ENCODE data around the gene ANKRD42.
A peak's percentile ranks its signal among the peaks of the same experiment; 100 is the strongest.

ANKRD42 gene

DNA sequence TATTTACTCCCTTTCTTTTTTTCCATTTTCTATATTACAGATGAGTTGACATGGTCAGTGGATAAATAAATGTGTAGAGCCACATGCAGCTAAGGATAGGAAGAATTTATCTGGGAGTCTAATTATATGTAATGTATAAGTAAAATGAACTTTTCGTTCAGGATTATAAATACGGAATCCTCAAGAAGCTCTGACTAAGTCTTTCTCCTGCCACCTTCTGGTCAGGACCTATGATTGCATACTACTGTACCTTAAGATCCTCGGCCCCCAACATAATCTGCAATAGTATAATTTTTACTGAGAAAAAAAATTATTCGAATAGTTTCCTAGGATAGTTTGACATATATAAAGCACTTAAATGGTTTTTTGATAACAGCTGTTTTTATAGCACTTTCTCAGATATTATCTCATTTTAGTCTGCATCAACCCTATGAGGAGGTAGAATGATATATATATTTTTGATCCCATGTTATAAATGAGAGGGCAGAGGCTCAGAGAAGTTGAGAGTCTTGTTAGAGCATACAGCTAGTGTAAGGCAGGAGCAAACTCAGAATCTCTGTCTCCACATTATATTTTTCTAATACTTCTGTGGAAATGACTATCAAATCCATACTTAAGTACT is 56.6 kb downstream of the ANKRD42 start:
- H3K4me3 ChIP-seq (ENCODE audit: low read depth, low read length) = no peak overlapping the region
- H3K27ac ChIP-seq (ENCODE audit: extremely low read depth, low read depth, low read length) = no peak overlapping the region
- no peaks in the 10 kb centered on the region for H3K4me1 ChIP-seq (ENCODE audit: control insufficient read depth, insufficient read depth, low read length)
- ChIA-PET POLR2A (interaction anchor here (0.6 to 1.0 kb wide), 2 partner anchors 83 to 350 kb away, joined by 3 read pairs; partner anchors contain the start of gene PRCP), CTCF (interaction anchor here (0.5 to 3.8 kb wide), 48 partner anchors 8 to 566 kb away, joined by 3 to 34 read pairs (median 4); partner anchors contain the start of gene FAM181B)
- peaks cover 0 to 4% of the 10 kb centered on the region in 2 experiments; a peak in 1 of 3 replicates for H3K36me3 ChIP-seq (ENCODE audit: control insufficient read depth in 2 of 2, insufficient read depth in 1 of 2, low read length in 2 of 2)
- no peak for TF ChIP-seq ZNF426 (tag by site-specific recombination; IDR thresholded peaks at IDR 0.05)
- peak; percentile 48 for TF ChIP-seq ZNF654 (tag by site-specific recombination; IDR thresholded peaks at IDR 0.05; ENCODE audit: low read depth)
- no peaks in the 10 kb centered on the region for H3K9me3 ChIP-seq (ENCODE audit: control insufficient read depth, insufficient read depth, low read depth, low read length)

DNA sequence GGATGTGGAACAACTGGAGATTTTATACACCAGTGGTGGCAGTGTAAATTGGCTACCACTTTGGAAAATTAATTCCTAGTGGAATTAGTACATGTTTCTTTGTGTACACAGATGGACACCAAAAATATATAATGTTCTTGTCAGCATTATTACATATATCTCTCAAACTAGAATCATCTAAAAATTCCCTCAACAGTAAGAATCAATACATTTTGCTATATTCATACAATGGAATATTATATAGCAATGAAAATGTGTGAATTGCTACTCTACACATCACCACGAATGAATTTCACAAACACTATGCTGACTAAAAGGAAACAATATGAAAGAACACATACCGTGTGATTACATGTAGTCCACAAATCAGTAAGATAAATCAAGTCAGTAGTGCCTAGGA is 58.8 kb downstream of the ANKRD42 start:
- Histone ChIP-seq H3K27ac (ENCODE audit: extremely low read depth, low read depth, low read length) (no peak overlapping the region), H3K4me3 (ENCODE audit: low read depth, low read length) (no peak overlapping the region), H3K9me3 (ENCODE audit: control insufficient read depth, insufficient read depth, low read depth, low read length) (no peaks in the 10 kb centered on the region), H3K4me1 (ENCODE audit: control insufficient read depth, insufficient read depth, low read length) (no peaks in the 10 kb centered on the region), H3K36me3 (ENCODE audit: control insufficient read depth in 2 of 2, insufficient read depth in 1 of 2, low read length in 2 of 2) (peaks cover 0 to 8% of the 10 kb centered on the region in 2 experiments; a peak in 1 of 3 replicates)
- ChIA-PET CTCF (interaction anchor here (0.6 kb wide), 2 partner anchors 14 to 1020 kb away, joined by 3 read pairs; no protein-coding TSS in a partner anchor), POLR2A (no interaction called here)
- TF ChIP-seq ZNF146 (tag by site-specific recombination; IDR thresholded peaks at IDR 0.05) = peak; percentile 68; the same call in 1 of the 2 replicates
- TF ChIP-seq, protein P1, sequence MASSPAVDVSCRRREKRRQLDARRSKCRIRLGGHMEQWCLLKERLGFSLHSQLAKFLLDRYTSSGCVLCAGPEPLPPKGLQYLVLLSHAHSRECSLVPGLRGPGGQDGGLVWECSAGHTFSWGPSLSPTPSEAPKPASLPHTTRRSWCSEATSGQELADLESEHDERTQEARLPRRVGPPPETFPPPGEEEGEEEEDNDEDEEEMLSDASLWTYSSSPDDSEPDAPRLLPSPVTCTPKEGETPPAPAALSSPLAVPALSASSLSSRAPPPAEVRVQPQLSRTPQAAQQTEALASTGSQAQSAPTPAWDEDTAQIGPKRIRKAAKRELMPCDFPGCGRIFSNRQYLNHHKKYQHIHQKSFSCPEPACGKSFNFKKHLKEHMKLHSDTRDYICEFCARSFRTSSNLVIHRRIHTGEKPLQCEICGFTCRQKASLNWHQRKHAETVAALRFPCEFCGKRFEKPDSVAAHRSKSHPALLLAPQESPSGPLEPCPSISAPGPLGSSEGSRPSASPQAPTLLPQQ (tag by site-specific recombination; IDR thresholded peaks at IDR 0.05) = no peak
- no peak for TF ChIP-seq ZNF548 (tag by site-specific recombination; IDR thresholded peaks at IDR 0.05)
- no peak for TF ChIP-seq ZNF664 (tag by site-specific recombination; IDR thresholded peaks at IDR 0.05)
- TF ChIP-seq ZNF184 (tag by site-specific recombination; IDR thresholded peaks at IDR 0.05) = no peak

DNA sequence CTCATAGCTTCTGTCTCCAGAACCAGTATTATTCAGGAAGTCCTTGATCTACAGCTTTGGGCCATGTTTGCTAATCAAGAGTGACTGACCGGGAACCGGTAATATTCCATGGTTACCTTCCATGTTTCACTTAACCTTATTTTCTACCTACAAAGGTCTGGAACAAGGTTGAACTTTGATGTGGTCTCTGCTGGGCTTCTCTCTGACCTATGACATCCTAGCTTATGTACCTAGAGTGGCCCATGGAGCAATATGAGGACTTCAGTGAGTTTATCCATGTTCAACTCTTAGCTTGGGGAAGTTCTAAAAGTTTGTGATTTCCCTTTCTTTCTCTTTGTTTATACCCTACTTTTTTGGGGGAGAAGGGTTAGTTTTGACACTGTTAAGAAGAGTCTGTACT is 59.4 kb downstream of the ANKRD42 start:
- CTCF ChIA-PET = interaction anchor here (0.6 kb wide), 1 partner anchor 15 kb away, joined by 3 read pairs; no protein-coding TSS in a partner anchor
- POLR2A ChIA-PET = no interaction called here
- Histone ChIP-seq H3K4me1 (ENCODE audit: control insufficient read depth, insufficient read depth, low read length) (no peaks in the 10 kb centered on the region), H3K36me3 (ENCODE audit: control insufficient read depth in 2 of 2, insufficient read depth in 1 of 2, low read length in 2 of 2) (peaks cover 0 to 14% of the 10 kb centered on the region in 2 experiments; a peak in 1 of 3 replicates), H3K27ac (ENCODE audit: extremely low read depth, low read depth, low read length) (no peak overlapping the region), H3K4me3 (ENCODE audit: low read depth, low read length) (no peak overlapping the region), H3K9me3 (ENCODE audit: control insufficient read depth, insufficient read depth, low read depth, low read length) (no peaks in the 10 kb centered on the region)
- no peak for TF ChIP-seq ZNF292 (tag by site-specific recombination; IDR thresholded peaks at IDR 0.05; ENCODE audit: borderline replicate concordance, low read depth)
- no peak for TF ChIP-seq ZNF23 (tag by site-specific recombination; IDR thresholded peaks at IDR 0.05; ENCODE audit: borderline replicate concordance)
- no peak for TF ChIP-seq ZFHX2 (tag by site-specific recombination; conservative IDR thresholded peaks at IDR 0.05)
- TF ChIP-seq ZNF37A (tag by site-specific recombination; IDR thresholded peaks at IDR 0.05) = no peak
- no peak for TF ChIP-seq ZNF707 (tag by site-specific recombination; IDR thresholded peaks at IDR 0.05)
- TF ChIP-seq, protein P2, sequence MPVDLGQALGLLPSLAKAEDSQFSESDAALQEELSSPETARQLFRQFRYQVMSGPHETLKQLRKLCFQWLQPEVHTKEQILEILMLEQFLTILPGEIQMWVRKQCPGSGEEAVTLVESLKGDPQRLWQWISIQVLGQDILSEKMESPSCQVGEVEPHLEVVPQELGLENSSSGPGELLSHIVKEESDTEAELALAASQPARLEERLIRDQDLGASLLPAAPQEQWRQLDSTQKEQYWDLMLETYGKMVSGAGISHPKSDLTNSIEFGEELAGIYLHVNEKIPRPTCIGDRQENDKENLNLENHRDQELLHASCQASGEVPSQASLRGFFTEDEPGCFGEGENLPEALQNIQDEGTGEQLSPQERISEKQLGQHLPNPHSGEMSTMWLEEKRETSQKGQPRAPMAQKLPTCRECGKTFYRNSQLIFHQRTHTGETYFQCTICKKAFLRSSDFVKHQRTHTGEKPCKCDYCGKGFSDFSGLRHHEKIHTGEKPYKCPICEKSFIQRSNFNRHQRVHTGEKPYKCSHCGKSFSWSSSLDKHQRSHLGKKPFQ (tag by site-specific recombination; IDR thresholded peaks at IDR 0.05) = no peak
- TF ChIP-seq, protein P3, sequence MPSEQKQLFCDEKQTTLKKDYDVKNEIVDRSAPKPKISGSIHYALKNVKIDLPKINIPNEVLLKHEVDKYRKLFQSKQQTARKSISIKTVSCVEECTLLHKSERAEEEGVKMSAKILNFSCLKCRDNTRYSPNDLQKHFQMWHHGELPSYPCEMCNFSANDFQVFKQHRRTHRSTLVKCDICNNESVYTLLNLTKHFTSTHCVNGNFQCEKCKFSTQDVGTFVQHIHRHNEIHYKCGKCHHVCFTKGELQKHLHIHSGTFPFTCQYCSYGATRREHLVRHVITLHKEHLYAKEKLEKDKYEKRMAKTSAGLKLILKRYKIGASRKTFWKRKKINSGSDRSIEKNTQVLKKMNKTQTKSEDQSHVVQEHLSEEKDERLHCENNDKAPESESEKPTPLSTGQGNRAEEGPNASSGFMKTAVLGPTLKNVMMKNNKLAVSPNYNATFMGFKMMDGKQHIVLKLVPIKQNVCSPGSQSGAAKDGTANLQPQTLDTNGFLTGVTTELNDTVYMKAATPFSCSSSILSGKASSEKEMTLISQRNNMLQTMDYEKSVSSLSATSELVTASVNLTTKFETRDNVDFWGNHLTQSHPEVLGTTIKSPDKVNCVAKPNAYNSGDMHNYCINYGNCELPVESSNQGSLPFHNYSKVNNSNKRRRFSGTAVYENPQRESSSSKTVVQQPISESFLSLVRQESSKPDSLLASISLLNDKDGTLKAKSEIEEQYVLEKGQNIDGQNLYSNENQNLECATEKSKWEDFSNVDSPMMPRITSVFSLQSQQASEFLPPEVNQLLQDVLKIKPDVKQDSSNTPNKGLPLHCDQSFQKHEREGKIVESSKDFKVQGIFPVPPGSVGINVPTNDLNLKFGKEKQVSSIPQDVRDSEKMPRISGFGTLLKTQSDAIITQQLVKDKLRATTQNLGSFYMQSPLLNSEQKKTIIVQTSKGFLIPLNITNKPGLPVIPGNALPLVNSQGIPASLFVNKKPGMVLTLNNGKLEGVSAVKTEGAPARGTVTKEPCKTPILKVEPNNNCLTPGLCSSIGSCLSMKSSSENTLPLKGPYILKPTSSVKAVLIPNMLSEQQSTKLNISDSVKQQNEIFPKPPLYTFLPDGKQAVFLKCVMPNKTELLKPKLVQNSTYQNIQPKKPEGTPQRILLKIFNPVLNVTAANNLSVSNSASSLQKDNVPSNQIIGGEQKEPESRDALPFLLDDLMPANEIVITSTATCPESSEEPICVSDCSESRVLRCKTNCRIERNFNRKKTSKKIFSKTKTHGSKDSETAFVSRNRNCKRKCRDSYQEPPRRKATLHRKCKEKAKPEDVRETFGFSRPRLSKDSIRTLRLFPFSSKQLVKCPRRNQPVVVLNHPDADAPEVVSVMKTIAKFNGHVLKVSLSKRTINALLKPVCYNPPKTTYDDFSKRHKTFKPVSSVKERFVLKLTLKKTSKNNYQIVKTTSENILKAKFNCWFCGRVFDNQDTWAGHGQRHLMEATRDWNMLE (tag by site-specific recombination; conservative IDR thresholded peaks at IDR 0.05; ENCODE audit: low read depth) = no peak
- no peak for TF ChIP-seq GLIS2 (tag by site-specific recombination; IDR thresholded peaks at IDR 0.05)
- TF ChIP-seq ZNF585B (tag by site-specific recombination; IDR thresholded peaks at IDR 0.05) = no peak
- TF ChIP-seq, protein P4, sequence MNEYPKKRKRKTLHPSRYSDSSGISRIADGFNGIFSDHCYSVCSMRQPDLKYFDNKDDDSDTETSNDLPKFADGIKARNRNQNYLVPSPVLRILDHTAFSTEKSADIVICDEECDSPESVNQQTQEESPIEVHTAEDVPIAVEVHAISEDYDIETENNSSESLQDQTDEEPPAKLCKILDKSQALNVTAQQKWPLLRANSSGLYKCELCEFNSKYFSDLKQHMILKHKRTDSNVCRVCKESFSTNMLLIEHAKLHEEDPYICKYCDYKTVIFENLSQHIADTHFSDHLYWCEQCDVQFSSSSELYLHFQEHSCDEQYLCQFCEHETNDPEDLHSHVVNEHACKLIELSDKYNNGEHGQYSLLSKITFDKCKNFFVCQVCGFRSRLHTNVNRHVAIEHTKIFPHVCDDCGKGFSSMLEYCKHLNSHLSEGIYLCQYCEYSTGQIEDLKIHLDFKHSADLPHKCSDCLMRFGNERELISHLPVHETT (tag by site-specific recombination; IDR thresholded peaks at IDR 0.05) = no peak
- no peak for TF ChIP-seq EGR2 (tag by site-specific recombination; IDR thresholded peaks at IDR 0.05; ENCODE audit: low read depth)
- TF ChIP-seq WT1 (tag by site-specific recombination; IDR thresholded peaks at IDR 0.05) = no peak
- TF ChIP-seq GLIS1 (tag by site-specific recombination; IDR thresholded peaks at IDR 0.05) = no peak
- no peak for TF ChIP-seq PRDM1 (tag by site-specific recombination; IDR thresholded peaks at IDR 0.05)
- no peak for TF ChIP-seq ZNF571 (tag by site-specific recombination; IDR thresholded peaks at IDR 0.05)
